Gastroesophageal sphincter (tissue), 4 donors: Measurements from ENCODE around the gene LRP1B. TPM values are rescaled to one million over a fixed set of nuclear protein-coding genes. Genes with fewer than 3 reads are reported as not detected.
"Not testable (repeated sequence)": the region's sequence is repeated elsewhere in the genome, so short reads cannot be mapped to it uniquely, and the experiment has no call there.

Experiments used
- ATAC-seq: fragments of 150-250 bp; one replicate; pipeline ENCODE4 v1.9.1; 2016; ENCODE audit warnings: mild to moderate bottlenecking, moderate library complexity
- H3K27ac ChIP-seq, 4 donors: fragments of 200-600 bp; sonication (generic) in 3 of 4; 1 replicate in 3 of 4; 2 replicates in 1 of 4; pipeline ENCODE4 v1.5.1; 2016 to 2019
- H3K27me3 ChIP-seq: fragments of 200-600 bp; sonication (generic); one replicate; pipeline ENCODE4 v1.5.1; 2019
- H3K36me3 ChIP-seq, 2 donors: fragments of 200-600 bp; sonication (generic); one replicate each; pipeline ENCODE4 v1.5.1; 2019; ENCODE audit warnings: control low read depth in 1 of 2
- H3K4me1 ChIP-seq, 3 donors: fragments of 200-600 bp; sonication (generic); 1 replicate in 2 of 3; 2 replicates in 1 of 3; pipeline ENCODE4 v1.5.1; 2016 to 2019; ENCODE audit warnings: control low read depth in 2 of 3
- H3K4me3 ChIP-seq, 2 donors: fragments of 200-600 bp; sonication (generic); one replicate each; pipeline ENCODE4 v1.5.1; 2019; ENCODE audit warnings: mild to moderate bottlenecking in 1 of 2, moderate library complexity in 1 of 2
- H3K9me3 ChIP-seq, 3 donors: fragments of 200-600 bp; sonication (generic); one replicate each; pipeline ENCODE4 v1.5.1; 2017 to 2019; ENCODE audit warnings: control low read depth in 2 of 3
- EP300 ChIP-seq: sonication (generic); formaldehyde crosslinking; IDR thresholded peaks from one replicate; pipeline ENCODE4 v1.6.1; 2017; ENCODE audit warnings: antibody characterized with exemption, mild to moderate bottlenecking
- POLR2A ChIP-seq, 2 donors: fragments of 450-650 bp; IDR thresholded peaks; one replicate each; pipeline ENCODE4 v1.6.1; 2017; ENCODE audit warnings: antibody characterized with exemption in 2 of 2, mild to moderate bottlenecking in 2 of 2, moderate library complexity in 1 of 2
- POLR2AphosphoS5 ChIP-seq: sonication (generic); formaldehyde crosslinking; IDR thresholded peaks from one replicate; pipeline ENCODE4 v1.6.1; 2017; ENCODE audit warnings: antibody characterized with exemption
- WGBS, 2 donors: methylation state at CpG; one replicate each; pipeline ENCODE4 v1.1.5; 2018; ENCODE audit warnings: low coverage in 1 of 2; 5-methylcytosine and 5-hydroxymethylcytosine counted together
- total RNA-seq, 4 donors: library from RNA; depleted of rRNA; stranded (reverse); fragments of >200 nt; gene quantifications; one replicate each; pipeline ENCODE4 v1.1.0, GENCODE V29; 2016
- TF ChIP-seq, protein P1 (sequence below), 4 experiments: fragments of 200-600 bp in 2 of 4; fragments of 450-650 bp in 2 of 4; sonication (generic) in 1 of 4; IDR thresholded peaks; one replicate each; pipeline ENCODE4 v1.5.1; 2017 to 2019; ENCODE audit warnings: antibody characterized with exemption in 4 of 4, mild to moderate bottlenecking in 2 of 4, moderate library complexity in 2 of 4

Gene LRP1B
- total RNA-seq, 4 donors from 2014 or later = 0.27 to 20.7 (median 3.2) TPM

DNA sequence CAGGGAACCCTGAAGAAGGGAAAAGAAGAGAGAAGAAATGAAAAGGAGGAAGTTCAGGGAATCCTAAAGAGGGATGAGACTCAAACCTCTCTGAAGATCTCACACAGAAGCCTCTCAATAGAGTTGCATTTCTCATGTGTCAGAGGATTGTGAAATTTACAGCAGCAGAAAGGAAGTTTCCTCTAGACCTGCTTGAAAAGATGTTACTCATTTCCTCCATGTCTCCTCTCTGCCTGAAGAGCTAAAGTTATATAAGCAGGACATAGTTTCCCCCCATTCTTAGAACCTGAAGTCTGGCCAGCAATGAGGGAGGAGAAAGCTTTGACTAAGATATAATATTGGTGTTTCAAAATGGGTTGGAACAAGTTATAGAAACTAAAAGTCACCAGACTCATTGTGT is 1155.6 kb downstream of the LRP1B start:
- no peak for ATAC-seq
- Histone ChIP-seq H3K36me3 (no peaks in the 10 kb centered on the region), H3K9me3 (no peaks in the 10 kb centered on the region), H3K4me3 (no peak overlapping the region), H3K27ac (no peak overlapping the region), H3K4me1 (no peaks in the 10 kb centered on the region), H3K27me3 (no peaks in the 10 kb centered on the region)
- no peak for TF ChIP-seq EP300
- TF ChIP-seq POLR2AphosphoS5 = no peak
- TF ChIP-seq, protein P1, sequence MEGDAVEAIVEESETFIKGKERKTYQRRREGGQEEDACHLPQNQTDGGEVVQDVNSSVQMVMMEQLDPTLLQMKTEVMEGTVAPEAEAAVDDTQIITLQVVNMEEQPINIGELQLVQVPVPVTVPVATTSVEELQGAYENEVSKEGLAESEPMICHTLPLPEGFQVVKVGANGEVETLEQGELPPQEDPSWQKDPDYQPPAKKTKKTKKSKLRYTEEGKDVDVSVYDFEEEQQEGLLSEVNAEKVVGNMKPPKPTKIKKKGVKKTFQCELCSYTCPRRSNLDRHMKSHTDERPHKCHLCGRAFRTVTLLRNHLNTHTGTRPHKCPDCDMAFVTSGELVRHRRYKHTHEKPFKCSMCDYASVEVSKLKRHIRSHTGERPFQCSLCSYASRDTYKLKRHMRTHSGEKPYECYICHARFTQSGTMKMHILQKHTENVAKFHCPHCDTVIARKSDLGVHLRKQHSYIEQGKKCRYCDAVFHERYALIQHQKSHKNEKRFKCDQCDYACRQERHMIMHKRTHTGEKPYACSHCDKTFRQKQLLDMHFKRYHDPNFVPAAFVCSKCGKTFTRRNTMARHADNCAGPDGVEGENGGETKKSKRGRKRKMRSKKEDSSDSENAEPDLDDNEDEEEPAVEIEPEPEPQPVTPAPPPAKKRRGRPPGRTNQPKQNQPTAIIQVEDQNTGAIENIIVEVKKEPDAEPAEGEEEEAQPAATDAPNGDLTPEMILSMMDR (IDR thresholded peaks at IDR 0.05) = no peak
- no peak for TF ChIP-seq POLR2A (IDR thresholded peaks at IDR 0.05)

DNA sequence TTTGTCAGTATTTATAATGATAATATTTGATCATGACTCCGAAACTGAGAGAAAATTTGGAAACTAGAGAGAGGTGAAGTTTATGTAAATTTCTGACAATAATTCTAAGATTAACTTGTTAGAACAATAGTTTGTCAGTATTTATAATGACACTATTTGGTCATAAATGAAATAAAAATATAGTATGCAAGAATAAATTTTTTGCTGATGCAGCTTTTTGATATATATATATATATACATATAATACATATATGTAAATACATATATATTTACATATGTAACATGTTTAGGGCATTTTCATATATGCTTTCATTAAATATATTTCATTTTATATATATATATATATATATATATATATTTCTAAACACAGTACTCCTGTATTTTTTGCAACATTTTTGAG is 1158.1 kb downstream of the LRP1B start:
- H3K27ac ChIP-seq = no peak overlapping the region
- H3K4me1 ChIP-seq = no peaks in the 10 kb centered on the region
- no peak overlapping the region for H3K4me3 ChIP-seq
- TF ChIP-seq EP300 (no peak), POLR2AphosphoS5 (no peak), POLR2A (IDR thresholded peaks at IDR 0.05) (no peak)
- TF ChIP-seq, protein P1 (IDR thresholded peaks at IDR 0.05) = no peak
- no peak for ATAC-seq
- H3K9me3 ChIP-seq = no peaks in the 10 kb centered on the region
- no peaks in the 10 kb centered on the region for H3K36me3 ChIP-seq
- 75 to 90% methylated on average over 1 of the region's 1 CpG for WGBS, 2 donors
- no peaks in the 10 kb centered on the region for H3K27me3 ChIP-seq

DNA sequence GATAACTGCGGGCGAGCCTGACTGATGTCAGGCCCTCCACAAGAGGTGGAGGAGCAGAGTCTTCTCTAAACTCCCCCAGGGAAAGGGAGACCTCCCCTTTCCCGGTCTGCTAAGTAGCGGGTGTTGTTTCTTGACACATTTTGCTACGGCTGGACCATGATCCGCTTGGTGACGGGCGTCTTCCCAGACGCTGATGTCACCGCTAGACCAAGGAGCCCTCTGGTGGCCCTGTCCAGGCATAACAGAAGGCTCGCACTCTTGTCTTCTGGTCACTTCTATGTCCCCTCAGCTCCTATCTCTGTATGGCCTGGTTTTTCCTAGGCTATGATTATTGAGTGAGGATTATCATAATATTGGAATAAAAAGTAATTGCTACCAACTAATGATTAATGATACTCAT is 1166.5 kb downstream of the LRP1B start:
- H3K4me3 ChIP-seq, ATAC-seq, H3K4me1 ChIP-seq, H3K27ac ChIP-seq, H3K9me3 ChIP-seq, H3K36me3 ChIP-seq, H3K27me3 ChIP-seq: not testable (repeated sequence)
- WGBS, 2 donors = 100% methylated on average over 2 of the region's 11 CpGs; no CpG with 5 or more reads in 1 of the 2 donors

DNA sequence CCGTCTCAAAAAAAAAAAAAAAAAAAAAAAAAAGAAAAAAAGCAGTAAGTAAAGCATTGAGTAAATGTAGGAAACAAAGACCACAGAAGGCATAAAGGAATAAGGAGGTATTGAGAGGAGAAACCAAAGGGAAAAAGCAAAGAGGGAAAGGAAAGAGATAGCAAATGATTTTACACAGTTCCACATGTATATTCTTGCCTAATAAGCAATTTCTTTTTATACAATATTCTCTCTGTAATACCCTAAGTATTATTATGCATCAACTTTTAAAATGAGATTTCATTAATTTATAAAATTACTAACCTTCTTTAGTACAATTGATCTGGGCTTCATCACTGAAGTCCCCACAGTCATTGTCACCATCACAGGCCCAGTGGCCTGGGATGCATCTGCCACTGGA is 1180.9 kb downstream of the LRP1B start:
- Histone ChIP-seq H3K4me3 (no peak overlapping the region), H3K36me3 (no peaks in the 10 kb centered on the region), H3K4me1 (no peaks in the 10 kb centered on the region), H3K27me3 (no peaks in the 10 kb centered on the region), H3K9me3 (no peaks in the 10 kb centered on the region), H3K27ac (no peak overlapping the region)
- TF ChIP-seq, protein P1 (IDR thresholded peaks at IDR 0.05) = no peak
- TF ChIP-seq POLR2AphosphoS5 (no peak), EP300 (no peak), POLR2A (IDR thresholded peaks at IDR 0.05) (no peak)
- no peak for ATAC-seq
- 100% methylated on average over 1 of the region's 1 CpG; no CpG with 5 or more reads in 1 of the 2 donors for WGBS, 2 donors

DNA sequence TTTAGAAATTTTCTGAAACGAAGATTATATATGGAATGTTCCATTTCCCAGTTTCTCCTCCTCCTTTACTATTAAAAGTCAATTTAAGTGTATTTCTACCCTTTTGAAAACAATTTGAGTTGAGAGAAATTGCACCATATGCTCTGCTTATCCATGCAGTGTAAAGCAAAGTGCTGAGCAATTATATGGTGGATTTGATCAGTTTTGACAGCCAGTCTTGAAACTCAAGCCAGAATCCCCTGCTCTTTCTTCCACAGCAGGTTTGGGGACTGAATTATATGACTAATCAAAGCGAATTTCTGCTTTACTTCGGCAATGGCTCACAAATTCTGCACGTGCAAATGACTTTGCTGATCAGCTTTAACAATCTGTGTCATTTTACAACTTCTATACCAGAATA is 1183.6 kb downstream of the LRP1B start:
- H3K9me3 ChIP-seq = no peaks in the 10 kb centered on the region
- H3K4me1 ChIP-seq = no peaks in the 10 kb centered on the region
- no peak overlapping the region for H3K4me3 ChIP-seq
- no peaks in the 10 kb centered on the region for H3K36me3 ChIP-seq
- H3K27ac ChIP-seq = no peak overlapping the region
- no peak for TF ChIP-seq POLR2A (IDR thresholded peaks at IDR 0.05)
- no peak for TF ChIP-seq EP300
- no peak for TF ChIP-seq POLR2AphosphoS5
- TF ChIP-seq, protein P1 (IDR thresholded peaks at IDR 0.05) = no peak
- no peaks in the 10 kb centered on the region for H3K27me3 ChIP-seq
- WGBS, 2 donors = 69 to 72% methylated on average over 4 of the region's 4 CpGs
- no peak for ATAC-seq

DNA sequence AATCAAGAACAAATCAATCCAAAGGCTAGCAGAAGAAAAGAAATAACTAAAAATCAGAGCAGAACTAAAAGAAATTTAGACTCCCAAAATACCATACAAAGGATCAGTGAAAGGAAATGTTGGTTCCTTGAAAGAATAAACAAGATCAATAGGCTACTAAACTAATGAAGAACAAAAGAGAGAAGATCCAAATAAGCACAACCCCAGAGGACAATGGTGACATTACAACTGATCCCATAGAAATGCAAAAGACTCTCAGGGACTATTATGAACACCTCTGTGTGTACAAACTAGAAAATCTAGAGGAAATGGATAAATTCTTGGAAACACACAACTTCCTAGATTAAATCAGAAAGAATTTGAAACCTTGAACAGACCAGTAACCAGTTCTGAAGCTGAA is 1186.9 kb downstream of the LRP1B start:
- Histone ChIP-seq H3K27me3 (no peaks in the 10 kb centered on the region), H3K9me3 (no peaks in the 10 kb centered on the region), H3K27ac (no peak overlapping the region), H3K36me3 (no peaks in the 10 kb centered on the region), H3K4me1 (no peaks in the 10 kb centered on the region), H3K4me3 (no peak overlapping the region)
- ATAC-seq = no peak
- TF ChIP-seq POLR2AphosphoS5 (no peak), EP300 (no peak), POLR2A (IDR thresholded peaks at IDR 0.05) (no peak)
- TF ChIP-seq, protein P1 (IDR thresholded peaks at IDR 0.05) = no peak
